Endodermal cell (in vitro differentiated cells): ENCODE measurements around the gene MEOX1. TPM values are rescaled to one million over a fixed set of nuclear protein-coding genes. Genes with fewer than 3 reads are reported as not detected.

ENCODE experiments used
- DNase-seq: peaks from one replicate; pipeline ENCODE4 v3.0.0-alpha.2; 2017
- H3K27ac ChIP-seq: 2 replicates; pipeline ENCODE4 v1.5.1; 2013; ENCODE audit warnings: mild to moderate bottlenecking, low read depth, low read length, moderate library complexity
- H3K27me3 ChIP-seq: 2 replicates; pipeline ENCODE4 v1.6.1; 2013; ENCODE audit warnings: mild to moderate bottlenecking, low read length, moderate library complexity; ENCODE audit not compliant: insufficient read depth, control insufficient read depth, poor library complexity, severe bottlenecking
- H3K36me3 ChIP-seq: 2 replicates; pipeline ENCODE4 v1.7.0; 2013; ENCODE audit warnings: mild to moderate bottlenecking, low read length, moderate library complexity; ENCODE audit not compliant: control insufficient read depth, insufficient read depth
- H3K4me1 ChIP-seq: one replicate; pipeline ENCODE4 v1.7.0; 2013; ENCODE audit warnings: low read length; ENCODE audit not compliant: control insufficient read depth, insufficient read depth
- H3K4me3 ChIP-seq: 2 replicates; pipeline ENCODE4 v1.5.1; 2013; ENCODE audit warnings: mild to moderate bottlenecking, low read length, moderate library complexity
- H3K9ac ChIP-seq: 2 replicates; pipeline ENCODE4 v1.6.1; 2013; ENCODE audit warnings: mild to moderate bottlenecking, low read length, moderate library complexity; ENCODE audit not compliant: poor library complexity, severe bottlenecking; ENCODE audit errors: extremely low read depth
- H3K9me3 ChIP-seq: 2 replicates; pipeline ENCODE4 v1.6.1; 2013; ENCODE audit warnings: mild to moderate bottlenecking, low read length, moderate library complexity; ENCODE audit not compliant: control insufficient read depth
- H3K27ac Mint-ChIP-seq: 2 replicates; pipeline ENCODE4 v1.8.0; 2020; ENCODE audit warnings: mixed read lengths
- H3K27me3 Mint-ChIP-seq: 2 replicates; pipeline ENCODE4 v1.8.0; 2021; ENCODE audit warnings: mild to moderate bottlenecking, mixed read lengths; ENCODE audit not compliant: insufficient read depth
- H3K36me3 Mint-ChIP-seq: 2 replicates; pipeline ENCODE4 v1.8.0; 2020; ENCODE audit warnings: low read depth, mixed read lengths
- H3K4me1 Mint-ChIP-seq: 2 replicates; pipeline ENCODE4 v1.8.0; 2020; ENCODE audit warnings: mixed read lengths
- H3K4me3 Mint-ChIP-seq: 2 replicates; pipeline ENCODE4 v1.8.0; 2020; ENCODE audit warnings: mild to moderate bottlenecking, moderate library complexity, mixed read lengths
- H3K9me3 Mint-ChIP-seq: 2 replicates; pipeline ENCODE4 v1.8.0; 2020; ENCODE audit warnings: mild to moderate bottlenecking, mixed read lengths
- WGBS, 2 experiments: methylation state at CpG; one replicate each; pipeline versions ENCODE4 v1.1.5 to v1.1.7; 2013; ENCODE audit warnings: missing lambda C conversion rate in 2 of 2, mixed read lengths in 1 of 2; ENCODE audit not compliant: insufficient coverage in 1 of 2, insufficient read length in 1 of 2; 5-methylcytosine and 5-hydroxymethylcytosine counted together
- total RNA-seq, 2 donors: library from RNA; stranded (reverse); fragmentation: NEBNext Ultra II Directional in 1 of 2; extraction: Animal tissue kit (Norgen Biotek cat#: 25700) in 1 of 2; gene quantifications; 2 replicates in 1 of 2; 3 replicates in 1 of 2; pipeline ENCODE4 v1.2.1, GENCODE V29; 2021
- TF ChIP-seq, protein P1 (sequence below): fragments of 200-600 bp; sonication (generic); conservative IDR thresholded peaks from 2 replicates; pipeline ENCODE4 v1.5.0; 2021; ENCODE audit warnings: antibody characterized with exemption, mild to moderate bottlenecking

MEOX1 gene
- total RNA-seq, 2 donors from 2014 or later, result not detected

DNA sequence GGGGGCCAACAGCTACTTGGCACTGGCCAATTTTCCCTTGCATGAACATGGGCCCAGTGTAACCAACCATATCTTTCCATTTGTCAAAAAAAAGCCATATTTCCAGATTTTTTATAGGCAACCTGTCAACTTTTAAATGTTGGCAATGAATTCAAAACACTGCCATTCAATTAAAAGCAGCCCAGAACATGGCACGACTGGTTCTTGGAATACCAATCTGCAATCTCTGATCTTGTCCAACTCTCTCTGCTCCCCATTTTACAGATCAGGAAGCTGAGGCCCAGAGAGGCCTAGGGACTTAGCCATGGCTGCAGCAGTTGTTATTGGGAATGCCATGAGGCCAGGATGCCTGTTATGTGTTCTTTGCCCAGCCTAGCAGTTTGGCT, 8.9 kb upstream of the MEOX1 start:
- H3K27ac Mint-ChIP-seq, result no peak overlapping the region
- Histone ChIP-seq H3K27ac (no peak overlapping the region), H3K27me3 (no peaks in the 10 kb centered on the region), H3K4me1 (peaks cover 9% of the 10 kb centered on the region), H3K9me3 (no peaks in the 10 kb centered on the region), H3K4me3 (no peak overlapping the region), H3K9ac (no peak overlapping the region), H3K36me3 (no peaks in the 10 kb centered on the region)
- no peak for DNase-seq
- WGBS, 2 experiments, result 82 to 93% methylated on average over 1 of the region's 1 CpG
- H3K9me3 Mint-ChIP-seq, result no peaks in the 10 kb centered on the region
- H3K4me3 Mint-ChIP-seq, result no peak overlapping the region
- TF ChIP-seq, protein P1, sequence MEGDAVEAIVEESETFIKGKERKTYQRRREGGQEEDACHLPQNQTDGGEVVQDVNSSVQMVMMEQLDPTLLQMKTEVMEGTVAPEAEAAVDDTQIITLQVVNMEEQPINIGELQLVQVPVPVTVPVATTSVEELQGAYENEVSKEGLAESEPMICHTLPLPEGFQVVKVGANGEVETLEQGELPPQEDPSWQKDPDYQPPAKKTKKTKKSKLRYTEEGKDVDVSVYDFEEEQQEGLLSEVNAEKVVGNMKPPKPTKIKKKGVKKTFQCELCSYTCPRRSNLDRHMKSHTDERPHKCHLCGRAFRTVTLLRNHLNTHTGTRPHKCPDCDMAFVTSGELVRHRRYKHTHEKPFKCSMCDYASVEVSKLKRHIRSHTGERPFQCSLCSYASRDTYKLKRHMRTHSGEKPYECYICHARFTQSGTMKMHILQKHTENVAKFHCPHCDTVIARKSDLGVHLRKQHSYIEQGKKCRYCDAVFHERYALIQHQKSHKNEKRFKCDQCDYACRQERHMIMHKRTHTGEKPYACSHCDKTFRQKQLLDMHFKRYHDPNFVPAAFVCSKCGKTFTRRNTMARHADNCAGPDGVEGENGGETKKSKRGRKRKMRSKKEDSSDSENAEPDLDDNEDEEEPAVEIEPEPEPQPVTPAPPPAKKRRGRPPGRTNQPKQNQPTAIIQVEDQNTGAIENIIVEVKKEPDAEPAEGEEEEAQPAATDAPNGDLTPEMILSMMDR, result no peak
- no peaks in the 10 kb centered on the region for H3K36me3 Mint-ChIP-seq
- no peaks in the 10 kb centered on the region for H3K27me3 Mint-ChIP-seq
- peaks cover 13% of the 10 kb centered on the region for H3K4me1 Mint-ChIP-seq

DNA sequence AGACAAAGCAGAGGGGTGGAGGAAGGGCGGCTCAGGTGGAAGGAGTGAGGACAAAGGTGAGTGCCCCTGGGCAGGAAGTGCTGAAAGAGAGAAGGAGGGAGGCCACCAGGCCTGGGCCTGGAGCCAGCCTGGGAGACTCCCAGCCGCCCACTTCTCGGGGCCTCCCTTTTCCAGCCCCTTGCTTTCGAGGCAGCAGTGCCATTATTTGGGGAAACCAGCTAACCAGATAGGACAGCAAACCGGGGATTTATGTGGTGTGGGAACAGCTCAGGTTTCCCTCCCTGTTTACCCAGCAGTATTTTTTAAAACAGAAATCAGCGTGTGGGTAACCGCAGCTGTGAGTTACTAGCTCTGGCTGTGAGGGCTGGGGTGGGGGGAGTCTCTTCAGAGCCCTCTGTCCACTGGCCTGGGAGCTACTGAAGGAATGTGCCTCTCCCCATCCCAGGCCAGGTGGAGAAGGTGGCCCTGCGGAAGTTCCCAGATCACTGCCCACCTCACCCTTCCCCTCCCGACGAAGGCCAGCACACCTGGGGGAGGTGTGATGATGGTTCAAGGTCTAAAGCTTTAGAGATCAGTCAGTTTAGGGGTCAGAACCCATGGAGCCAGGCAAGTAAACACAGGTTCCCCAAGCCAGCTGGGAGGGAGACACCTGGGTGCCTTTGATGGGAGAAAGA, 8.4 kb upstream of the MEOX1 start:
- no peaks in the 10 kb centered on the region for H3K9me3 Mint-ChIP-seq
- H3K9me3 ChIP-seq, result no peaks in the 10 kb centered on the region
- H3K36me3 ChIP-seq, result no peaks in the 10 kb centered on the region
- peak overlapping the region; percentile 90 for H3K27ac Mint-ChIP-seq
- H3K27me3 ChIP-seq, result no peaks in the 10 kb centered on the region
- H3K27me3 Mint-ChIP-seq, result no peaks in the 10 kb centered on the region
- no peaks in the 10 kb centered on the region for H3K36me3 Mint-ChIP-seq
- H3K27ac ChIP-seq, result no peak overlapping the region
- peaks cover 14% of the 10 kb centered on the region for H3K4me1 Mint-ChIP-seq
- peak; percentile 79 for DNase-seq
- no peak overlapping the region for H3K4me3 Mint-ChIP-seq
- TF ChIP-seq, protein P1, result no peak
- peak overlapping the region; percentile 15 for H3K9ac ChIP-seq
- peaks cover 9% of the 10 kb centered on the region for H3K4me1 ChIP-seq
- H3K4me3 ChIP-seq, result no peak overlapping the region
- WGBS, 2 experiments, result 72 to 82% methylated on average over 4 to 9 of the region's 10 CpGs

DNA sequence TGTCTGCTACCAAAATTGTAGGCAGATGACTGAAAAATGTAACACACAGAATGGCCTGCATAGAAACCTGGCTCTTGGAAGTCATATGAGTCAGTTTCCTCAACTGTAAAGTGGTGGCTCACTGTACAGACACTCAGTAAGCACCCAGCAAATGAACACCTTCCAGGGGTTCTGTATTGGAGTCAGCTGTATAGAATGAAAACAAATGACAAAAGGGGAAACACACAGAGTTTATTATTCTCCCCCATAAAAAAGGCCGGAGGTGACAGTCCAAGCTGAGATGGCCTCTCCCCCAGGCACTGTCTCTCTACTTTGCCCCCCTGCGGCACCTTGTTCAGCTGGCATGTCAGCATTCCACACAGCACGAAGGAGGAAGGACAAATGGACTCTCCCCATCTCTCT, 6.2 kb upstream of the MEOX1 start:
- WGBS, 2 experiments, result 89% methylated on average over 3 of the region's 3 CpGs; no CpG with 5 or more reads in 1 of the 2 experiments
- Mint-ChIP-seq H3K36me3 (no peaks in the 10 kb centered on the region), H3K9me3 (no peaks in the 10 kb centered on the region), H3K4me3 (no peak overlapping the region), H3K27ac (no peak overlapping the region), H3K27me3 (no peaks in the 10 kb centered on the region), H3K4me1 (peaks cover 13% of the 10 kb centered on the region)
- DNase-seq, result no peak
- Histone ChIP-seq H3K27ac (no peak overlapping the region), H3K4me3 (no peak overlapping the region), H3K4me1 (peaks cover 9% of the 10 kb centered on the region), H3K9ac (no peak overlapping the region), H3K9me3 (no peaks in the 10 kb centered on the region), H3K27me3 (no peaks in the 10 kb centered on the region), H3K36me3 (no peaks in the 10 kb centered on the region)
- TF ChIP-seq, protein P1, result no peak
